ENCODE results near the gene LCE6A.

Gene LCE6A

GRCh38 chr1:152879559-152880198 is 37.0 kb downstream of the LCE6A start:
- DNase-seq (ENCODE audit: low spot score) (no peak), ATAC-seq (ENCODE audit: low read depth) (no peak)
- Histone ChIP-seq H3K9me3 (ENCODE audit: severe bottlenecking) (no peaks in the 10 kb centered on the region), H3K4me3 (ENCODE audit: severe bottlenecking) (no peak overlapping the region), H3K27me3 (ENCODE audit: insufficient read depth, poor library complexity, severe bottlenecking) (no peaks in the 10 kb centered on the region), H3K36me3 (ENCODE audit: low read depth) (no peaks in the 10 kb centered on the region), H3K4me1 (ENCODE audit: insufficient read depth, poor library complexity, severe bottlenecking) (peaks cover 20% of the 10 kb centered on the region), H3K27ac (ENCODE audit: poor library complexity, severe bottlenecking) (peak overlapping the region; percentile 56)
- no peak for TF ChIP-seq CTCF (IDR thresholded peaks at IDR 0.05; ENCODE audit: poor library complexity, severe bottlenecking)

- H3K9me3 ChIP-seq (ENCODE audit: severe bottlenecking): no peaks in the 10 kb centered on the region
- ATAC-seq (ENCODE audit: low read depth): peak; percentile 48; the same call in 2 of the 3 replicates
- H3K27me3 ChIP-seq (ENCODE audit: insufficient read depth, poor library complexity, severe bottlenecking): no peaks in the 10 kb centered on the region
- no peak for DNase-seq (ENCODE audit: low spot score)
- peak overlapping the region; percentile 56 for H3K27ac ChIP-seq (ENCODE audit: poor library complexity, severe bottlenecking)
- no peak for TF ChIP-seq CTCF (IDR thresholded peaks at IDR 0.05; ENCODE audit: poor library complexity, severe bottlenecking)
- peaks cover 26% of the 10 kb centered on the region for H3K4me1 ChIP-seq (ENCODE audit: insufficient read depth, poor library complexity, severe bottlenecking)
- no peak overlapping the region for H3K4me3 ChIP-seq (ENCODE audit: severe bottlenecking)
- H3K36me3 ChIP-seq (ENCODE audit: low read depth): no peaks in the 10 kb centered on the region
These were observed 37.7 kb downstream of the LCE6A start for GRCh38 chr1:152880316-152880715.

GRCh38 chr1:152880907-152881306 is 38.3 kb downstream of the LCE6A start:
- no peaks in the 10 kb centered on the region for H3K9me3 ChIP-seq (ENCODE audit: severe bottlenecking)
- DNase-seq (ENCODE audit: low spot score) (no peak), ATAC-seq (ENCODE audit: low read depth) (no peak)
- H3K27me3 ChIP-seq (ENCODE audit: insufficient read depth, poor library complexity, severe bottlenecking): no peaks in the 10 kb centered on the region
- H3K36me3 ChIP-seq (ENCODE audit: low read depth): no peaks in the 10 kb centered on the region
- H3K27ac ChIP-seq (ENCODE audit: poor library complexity, severe bottlenecking): peak overlapping the region; percentile 56
- no peak for TF ChIP-seq CTCF (IDR thresholded peaks at IDR 0.05; ENCODE audit: poor library complexity, severe bottlenecking)
- no peak overlapping the region for H3K4me3 ChIP-seq (ENCODE audit: severe bottlenecking)
- peaks cover 29% of the 10 kb centered on the region for H3K4me1 ChIP-seq (ENCODE audit: insufficient read depth, poor library complexity, severe bottlenecking)

- no peak for DNase-seq (ENCODE audit: low spot score)
These were observed 41.4 kb downstream of the LCE6A start for GRCh38 chr1:152884085-152884484.

More at GRCh38 chr1:152884085-152884484, 41.4 kb downstream of the LCE6A start:
- Histone ChIP-seq H3K36me3 (ENCODE audit: low read depth) (no peaks in the 10 kb centered on the region), H3K9me3 (ENCODE audit: severe bottlenecking) (no peaks in the 10 kb centered on the region), H3K27me3 (ENCODE audit: insufficient read depth, poor library complexity, severe bottlenecking) (no peaks in the 10 kb centered on the region), H3K4me3 (ENCODE audit: severe bottlenecking) (no peak overlapping the region), H3K27ac (ENCODE audit: poor library complexity, severe bottlenecking) (peak overlapping the region; percentile 68), H3K4me1 (ENCODE audit: insufficient read depth, poor library complexity, severe bottlenecking) (peaks cover 54% of the 10 kb centered on the region)
- TF ChIP-seq CTCF (IDR thresholded peaks at IDR 0.05; ENCODE audit: poor library complexity, severe bottlenecking): no peak
- peak; percentile 36; the same call in 1 of the 3 replicates for ATAC-seq (ENCODE audit: low read depth)
